Measurements from ENCODE around the gene PRDM15. TPM values are rescaled to one million over a fixed set of nuclear protein-coding genes. Genes with fewer than 3 reads are reported as not detected.
A peak's percentile ranks its signal among the peaks of the same experiment; 100 is the strongest.

Gene PRDM15
- total RNA-seq, 1 experiment from 2014 or later, result 3.3 TPM

DNA sequence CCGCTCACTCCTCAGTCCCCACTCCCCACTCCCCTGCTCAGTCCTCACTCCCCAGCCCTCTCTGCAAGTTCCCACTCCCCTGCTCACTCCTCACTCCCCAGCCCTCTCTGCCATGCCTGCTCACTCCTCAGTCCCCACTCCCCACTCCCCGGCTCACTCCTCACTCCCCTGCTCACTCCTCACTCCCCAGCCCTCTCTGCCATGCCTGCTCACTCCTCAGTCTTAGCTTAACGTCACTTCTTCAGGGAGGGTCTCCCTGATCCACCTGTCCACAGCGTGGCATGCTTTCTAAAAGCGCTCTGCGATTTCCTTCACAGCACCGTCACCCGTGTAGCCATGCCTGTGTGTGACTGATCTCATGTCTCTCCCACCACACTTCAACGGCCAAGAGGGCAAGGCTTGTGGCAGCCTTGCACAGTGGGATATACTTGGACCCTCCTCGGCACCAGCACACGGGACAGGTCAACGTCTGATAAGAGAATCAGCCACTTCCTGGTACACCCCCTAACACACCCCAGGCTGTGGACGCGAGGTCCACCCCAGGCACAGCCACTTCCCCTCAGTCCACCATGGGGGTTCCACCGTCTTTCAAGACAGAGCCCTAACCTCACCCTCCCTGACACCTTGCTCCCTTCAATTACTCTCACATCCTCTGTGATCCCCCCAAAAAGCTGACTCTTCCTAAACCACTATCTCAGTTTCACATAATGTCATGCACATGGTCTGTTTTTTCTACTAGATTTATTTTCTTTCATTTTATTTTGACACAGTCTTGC lies 14.0 kb downstream of the PRDM15 start:
- DNase-seq (ENCODE audit: low read depth), result no peak

- no peak for DNase-seq (ENCODE audit: low read depth)
Measured at GRCh38 chr21:41864311-41865001, 14.7 kb downstream of the PRDM15 start.

- DNase-seq (ENCODE audit: low read depth), result no peak
Measured at GRCh38 chr21:41863439-41863740, 15.8 kb downstream of the PRDM15 start.

DNA sequence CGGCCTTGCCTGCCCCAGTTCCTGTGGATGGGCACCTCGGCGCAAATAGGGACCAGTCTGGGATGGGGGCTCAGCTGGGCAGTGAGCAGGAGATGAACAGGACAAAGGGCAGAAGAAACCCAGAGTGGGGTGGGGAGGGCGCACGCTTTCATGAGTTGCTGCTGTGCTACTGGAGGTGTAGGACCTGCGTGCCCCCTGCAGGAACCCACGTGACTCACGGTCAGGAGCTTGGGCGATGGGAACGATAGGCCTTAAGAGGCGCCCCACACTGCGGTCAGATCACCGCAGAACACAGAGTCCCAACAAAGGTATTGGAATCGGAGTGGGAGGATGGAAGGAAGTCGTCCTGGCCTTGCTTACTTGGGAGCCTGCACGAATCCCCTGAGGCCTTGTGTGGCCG lies 17.2 kb downstream of the PRDM15 start:
- DNase-seq (ENCODE audit: low read depth), result no peak

DNA sequence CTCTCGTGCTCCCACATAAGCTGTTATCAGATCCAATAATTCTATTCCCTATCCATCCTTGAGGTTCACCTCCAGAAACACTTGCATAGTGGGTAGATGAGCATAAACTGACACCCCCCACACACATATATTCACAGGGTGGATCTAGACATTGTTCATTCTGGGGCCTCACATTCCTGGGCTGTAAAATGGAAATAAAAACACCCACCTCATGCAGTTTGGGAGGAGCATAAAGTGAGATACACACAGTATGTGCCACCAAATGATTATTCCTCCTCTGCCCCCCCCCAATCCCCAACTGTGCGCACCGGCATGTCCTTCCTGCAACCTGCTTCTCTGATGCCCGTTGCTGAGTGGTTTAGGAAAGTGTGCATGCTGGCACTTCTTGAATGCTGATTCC lies 17.9 kb downstream of the PRDM15 start:
- DNase-seq (ENCODE audit: low read depth), result no peak

DNA sequence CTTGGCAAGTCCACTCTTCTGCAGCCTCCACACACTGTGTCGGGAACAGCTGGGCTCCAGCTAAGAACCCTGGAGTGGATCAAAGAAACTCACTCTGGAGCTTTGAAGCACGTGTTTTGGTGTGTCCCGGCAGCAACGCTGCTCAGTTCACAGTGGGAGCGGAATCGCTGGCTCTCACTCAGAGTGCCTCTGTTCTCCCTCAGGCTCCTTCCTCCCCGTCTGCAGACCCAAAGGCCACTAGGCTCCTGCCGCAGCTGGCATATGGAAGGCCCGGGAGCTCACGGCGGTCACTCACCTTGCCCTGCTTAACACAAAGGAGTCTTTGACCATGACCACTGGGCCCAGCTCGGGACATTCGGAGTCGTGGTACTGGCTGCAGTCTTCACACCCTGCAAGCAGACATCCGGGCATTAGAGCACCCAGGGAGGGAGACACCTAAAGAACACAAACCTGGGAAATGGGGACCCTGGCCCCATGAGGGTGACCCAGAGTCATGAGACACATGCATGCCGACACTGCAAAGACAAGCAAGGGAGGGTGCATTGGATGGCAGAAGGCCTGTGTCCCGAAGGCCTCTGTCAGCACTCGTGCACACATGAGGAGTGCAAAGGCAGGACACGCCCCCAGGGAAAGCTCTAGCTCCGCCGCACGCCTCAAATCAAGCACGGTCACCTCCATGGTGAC lies 19.7 kb downstream of the PRDM15 start:
- DNase-seq (ENCODE audit: low read depth), result no peak

- no peak for DNase-seq (ENCODE audit: low read depth)
Measured at GRCh38 chr21:41858466-41859296, 20.5 kb downstream of the PRDM15 start.

DNA sequence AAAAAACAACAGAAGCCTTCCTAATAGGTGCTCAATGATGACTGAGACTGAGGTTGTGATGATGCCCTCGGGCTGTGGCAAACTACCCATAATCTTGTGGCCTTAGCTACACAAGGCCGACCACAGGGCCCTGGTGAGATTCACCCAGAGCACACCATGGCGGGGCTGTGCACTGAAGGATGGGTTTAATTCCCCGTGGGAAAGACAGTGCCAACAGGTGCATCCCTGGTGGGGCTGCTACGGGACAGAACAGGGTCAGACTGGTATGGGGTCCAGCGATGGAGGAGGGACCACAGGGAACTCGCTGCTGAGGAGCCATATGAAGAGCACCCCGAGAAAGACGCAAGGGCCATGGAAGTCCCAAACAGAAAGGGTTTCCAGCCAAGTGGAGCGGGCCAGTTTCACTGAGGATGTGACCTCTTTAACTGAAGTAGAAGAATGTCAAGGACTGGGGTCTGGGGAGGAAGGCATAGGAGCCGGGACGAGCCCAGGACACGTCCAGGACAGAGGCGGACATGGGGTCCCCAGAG lies 21.3 kb downstream of the PRDM15 start:
- DNase-seq (ENCODE audit: low read depth), result no peak

DNA sequence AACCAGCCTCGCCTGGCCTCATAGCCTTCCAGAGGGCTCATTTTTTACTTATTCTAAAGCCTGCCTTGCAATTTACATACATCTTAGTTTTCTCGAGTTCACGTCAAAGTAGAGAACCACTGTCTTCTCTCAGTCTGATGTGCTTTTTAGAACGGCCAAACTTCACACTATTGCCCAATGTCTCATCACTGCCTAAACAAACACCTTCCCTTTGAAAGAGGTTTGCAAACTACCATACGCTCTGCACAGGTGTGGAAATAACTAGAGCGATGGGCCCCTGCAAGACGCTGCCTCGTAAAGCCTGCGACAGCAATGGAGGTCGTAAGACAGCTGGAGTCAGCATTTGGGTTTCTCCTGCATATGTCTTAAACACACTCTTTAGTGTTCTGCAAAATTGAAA lies 22.6 kb downstream of the PRDM15 start:
- DNase-seq (ENCODE audit: low read depth), result no peak

DNA sequence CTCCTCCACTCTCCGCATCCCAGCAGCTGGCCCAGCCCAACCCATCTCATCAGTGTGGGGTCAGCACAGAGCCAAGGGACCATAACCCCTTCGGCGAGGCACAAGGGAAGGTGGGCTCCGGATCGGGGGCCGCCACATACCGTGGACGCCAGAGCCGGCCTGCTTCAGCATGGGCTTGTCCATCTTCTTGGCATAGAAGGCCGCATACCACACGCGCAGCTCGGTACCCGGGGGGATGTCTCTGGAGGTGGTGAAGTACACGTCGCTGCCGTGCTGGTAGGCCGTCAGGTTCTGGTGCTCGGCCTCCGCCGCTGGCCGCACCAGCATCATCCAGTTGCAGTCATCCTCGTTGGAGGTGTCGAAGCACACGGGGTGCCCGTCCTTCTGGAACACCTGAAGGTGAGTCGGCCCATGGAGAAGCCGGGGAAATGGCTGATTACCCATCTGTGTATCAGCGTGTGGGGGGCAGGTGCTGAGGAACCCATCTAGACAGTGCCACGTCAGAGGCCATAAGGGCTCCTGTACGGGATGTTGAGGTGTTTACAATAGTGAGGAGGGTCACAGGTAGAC lies 24.6 kb downstream of the PRDM15 start:
- no peak for DNase-seq (ENCODE audit: low read depth)

- no peak for DNase-seq (ENCODE audit: low read depth)
Measured at GRCh38 chr21:41852929-41853320, 26.2 kb downstream of the PRDM15 start.

DNA sequence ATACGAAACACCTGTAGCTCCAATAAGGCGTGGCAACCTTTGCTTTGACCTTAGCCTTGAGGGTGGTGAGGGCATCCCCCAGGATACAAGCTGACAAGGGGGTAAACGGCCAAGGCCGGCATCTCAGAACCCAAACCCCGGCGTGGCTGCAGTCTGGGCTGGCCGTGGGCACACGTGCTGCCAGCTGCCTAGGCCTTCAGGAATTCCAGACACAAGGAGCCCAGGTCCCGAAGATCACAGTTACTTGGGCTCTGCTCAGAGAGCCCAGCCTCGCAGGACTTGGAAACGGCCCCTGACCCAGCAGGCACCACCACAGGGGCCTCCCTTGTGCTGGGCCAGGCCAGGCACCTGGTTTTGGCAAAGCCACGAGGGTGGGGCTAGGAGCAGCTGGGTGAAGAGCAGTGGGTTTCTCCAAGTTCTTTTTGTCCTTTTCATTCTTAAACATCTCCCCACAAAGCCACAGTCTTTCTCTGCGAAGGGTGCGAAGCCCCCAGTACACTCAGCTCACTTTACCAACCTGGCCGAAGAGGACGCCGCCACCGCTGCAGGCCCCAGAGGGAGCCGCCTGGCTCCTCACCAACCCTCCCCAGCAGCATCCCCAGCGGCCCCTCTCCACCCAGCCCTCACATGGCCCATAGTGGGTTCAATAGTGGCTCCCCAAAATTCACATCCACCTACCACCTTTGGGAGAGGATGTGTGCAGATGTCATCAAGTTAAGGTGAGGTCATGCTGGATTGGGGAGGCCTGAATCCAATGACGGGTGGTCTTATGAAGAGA lies 26.8 kb downstream of the PRDM15 start:
- no peak for DNase-seq (ENCODE audit: low read depth)

GRCh38 chr21:41851090-41851790 lies 27.9 kb downstream of the PRDM15 start:
- DNase-seq (ENCODE audit: low read depth), result no peak

GRCh38 chr21:41850085-41850484 lies 29.1 kb downstream of the PRDM15 start:
- DNase-seq (ENCODE audit: low read depth), result no peak

DNA sequence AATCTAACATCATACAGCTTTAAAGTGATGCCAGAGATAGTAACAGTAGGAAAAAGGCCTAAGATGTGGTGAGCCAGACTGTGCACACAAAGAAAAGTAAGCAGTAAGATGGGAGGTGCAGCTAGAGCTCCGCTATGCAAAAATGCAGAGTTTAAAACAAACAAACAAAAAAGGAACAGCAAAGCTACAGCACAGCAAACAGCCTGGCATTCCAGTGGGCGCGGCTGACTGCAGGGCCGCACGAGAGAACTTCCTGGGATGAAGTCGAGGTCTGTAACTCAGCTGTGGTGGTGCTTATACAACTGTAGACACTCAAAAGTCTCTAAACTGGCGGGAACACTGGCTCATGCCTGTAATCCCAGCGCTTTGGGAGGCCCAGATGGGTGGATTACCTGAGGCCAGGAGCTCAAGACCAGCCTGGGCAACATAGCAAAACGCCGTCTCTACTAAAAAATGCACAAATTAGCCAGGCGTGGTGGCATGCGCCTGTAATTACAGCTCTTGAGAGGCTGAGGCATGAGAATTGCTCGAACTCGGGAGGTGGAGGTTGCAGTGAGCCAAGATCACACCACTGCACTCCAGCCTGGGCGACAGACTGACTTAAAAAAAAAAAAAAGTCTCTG lies 30.1 kb downstream of the PRDM15 start:
- DNase-seq (ENCODE audit: low read depth), result no peak

- DNase-seq (ENCODE audit: low read depth), result no peak
Measured at GRCh38 chr21:41848533-41848932, 30.6 kb downstream of the PRDM15 start.

GRCh38 chr21:41847066-41847804 lies 31.9 kb downstream of the PRDM15 start:
- DNase-seq (ENCODE audit: low read depth), result peak; percentile 30

GRCh38 chr21:41846536-41846935 lies 32.6 kb downstream of the PRDM15 start:
- DNase-seq (ENCODE audit: low read depth), result no peak

DNA sequence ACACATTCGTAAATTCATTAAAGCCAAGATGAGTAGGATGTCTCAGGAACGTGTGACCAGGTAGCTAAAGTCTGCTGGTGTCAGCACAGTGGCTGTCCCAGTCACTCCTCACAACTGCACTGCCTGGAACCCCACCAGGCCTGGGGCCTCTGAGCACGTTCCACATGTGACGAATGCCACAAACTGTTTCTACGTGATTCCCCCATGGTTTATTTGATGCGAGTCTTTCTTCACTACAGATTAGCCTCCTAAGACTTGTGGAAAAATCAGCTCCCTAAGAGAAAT lies 33.2 kb downstream of the PRDM15 start:
- no peak for DNase-seq (ENCODE audit: low read depth)
